GM21723 (cell line): ENCODE measurements around the gene ADGRL3.
"Not testable (repeated sequence)": the region's sequence is repeated elsewhere in the genome, so short reads cannot be mapped to it uniquely, and the experiment has no call there.

ENCODE experiments used
- ATAC-seq: cut with Tn5 transposase; IDR thresholded peaks from one replicate; pipeline ENCODE4 v1.9.1; 2021; ENCODE audit warnings: mild to moderate bottlenecking, moderate library complexity; ENCODE audit not compliant: unreplicated experiment

Gene ADGRL3

GRCh38 chr4:61596606-61597340, 396.6 kb downstream of the ADGRL3 start:
- ATAC-seq, result no peak

- no peak for ATAC-seq
Observed at GRCh38 chr4:61603086-61603485, 403.0 kb downstream of the ADGRL3 start.

GRCh38 chr4:61604054-61604453, 403.9 kb downstream of the ADGRL3 start:
- no peak for ATAC-seq

GRCh38 chr4:61605984-61606383, 405.9 kb downstream of the ADGRL3 start:
- no peak for ATAC-seq

GRCh38 chr4:61614231-61614630, 414.1 kb downstream of the ADGRL3 start:
- no peak for ATAC-seq

GRCh38 chr4:61619528-61619927, 419.4 kb downstream of the ADGRL3 start:
- ATAC-seq, result no peak

GRCh38 chr4:61628282-61628681, 428.2 kb downstream of the ADGRL3 start:
- ATAC-seq, result no peak

GRCh38 chr4:61628727-61629126, 428.6 kb downstream of the ADGRL3 start:
- no peak for ATAC-seq

- no peak for ATAC-seq
Observed at GRCh38 chr4:61630548-61630947, 430.4 kb downstream of the ADGRL3 start.

- ATAC-seq, result no peak
Observed at GRCh38 chr4:61638591-61638990, 438.5 kb downstream of the ADGRL3 start.

GRCh38 chr4:61646746-61647350, 446.7 kb downstream of the ADGRL3 start:
- ATAC-seq, result not testable (repeated sequence)

- no peak for ATAC-seq
Observed at GRCh38 chr4:61648264-61648663, 448.1 kb downstream of the ADGRL3 start.

GRCh38 chr4:61657016-61657415, 456.9 kb downstream of the ADGRL3 start:
- no peak for ATAC-seq

GRCh38 chr4:61661960-61662359, 461.8 kb downstream of the ADGRL3 start:
- ATAC-seq, result no peak

GRCh38 chr4:61662362-61662761, 462.2 kb downstream of the ADGRL3 start:
- no peak for ATAC-seq

GRCh38 chr4:61663310-61663709, 463.2 kb downstream of the ADGRL3 start:
- ATAC-seq, result no peak

GRCh38 chr4:61665649-61666048, 465.5 kb downstream of the ADGRL3 start:
- ATAC-seq, result no peak

- ATAC-seq, result no peak
Observed at GRCh38 chr4:61666244-61666643, 466.1 kb downstream of the ADGRL3 start.

- ATAC-seq, result no peak
Observed at GRCh38 chr4:61671599-61671998, 471.5 kb downstream of the ADGRL3 start.

GRCh38 chr4:61675464-61675863, 475.3 kb downstream of the ADGRL3 start:
- ATAC-seq, result no peak

GRCh38 chr4:61678297-61678696, 478.2 kb downstream of the ADGRL3 start:
- no peak for ATAC-seq

- no peak for ATAC-seq
Observed at GRCh38 chr4:61693520-61693919, 493.4 kb downstream of the ADGRL3 start.
